IMR-90 (cell line): ENCODE measurements around the gene CCL23. TPM values are rescaled to one million over a fixed set of nuclear protein-coding genes. Genes with fewer than 3 reads are reported as not detected.

Source experiments
- ATAC-seq: fragments of 200-7000 bp; cut with Tn5 transposase; 2 replicates; pipeline ENCODE4 v1.9.1; 2020; ENCODE audit warnings: low read depth, mild to moderate bottlenecking, moderate library complexity
- BruUV-seq: library from RNA; stranded (reverse); fragments of 400-500 nt; replicated peaks from 2 replicates; lab custom pipeline; 2021; lab: Mats Ljungman, UMichigan
- CTCF ChIA-PET: fragments of 300-600 bp; formaldehyde crosslinking; extraction: SDS; loops from one replicate; lab custom pipeline; 2021; ENCODE audit warnings: antibody characterized with exemption; lab: Yijun Ruan, JAX
- POLR2A ChIA-PET: fragments of 300-600 bp; sonication (Branson Sonifier 250); formaldehyde crosslinking; loops from one replicate; lab custom pipeline; 2022; ENCODE audit warnings: antibody characterized with exemption; ENCODE audit not compliant: unreplicated experiment; lab: Charles Lee
- DNase-seq: peaks from one replicate; pipeline ENCODE4 v3.0.0; 2013
- H2AFZ ChIP-seq: replicated peaks from 2 replicates; pipeline ENCODE3; 2013; ENCODE audit warnings: low read length, mild to moderate bottlenecking; ENCODE audit not compliant: poor library complexity
- H2AK5ac ChIP-seq: 2 replicates; pipeline ENCODE4 v1.6.1; 2013; ENCODE audit warnings: low read depth, low read length, inconsistent platforms
- H2AK9ac ChIP-seq: replicated peaks from 2 replicates; pipeline ENCODE3; 2013; ENCODE audit warnings: mild to moderate bottlenecking, low read depth, low read length, moderate library complexity; ENCODE audit not compliant: poor library complexity
- H2BK120ac ChIP-seq: 2 replicates; pipeline ENCODE4 v1.6.1; 2013; ENCODE audit warnings: low read depth, low read length, inconsistent platforms
- H2BK15ac ChIP-seq: 3 replicates; pipeline ENCODE4 v1.6.1; 2013; ENCODE audit warnings: low read depth, low read length, inconsistent platforms
- H2BK20ac ChIP-seq: 2 replicates; pipeline ENCODE4 v1.6.1; 2013; ENCODE audit warnings: low read depth, mild to moderate bottlenecking, inconsistent platforms, low read length, moderate library complexity
- H2BK5ac ChIP-seq: 2 replicates; pipeline ENCODE4 v1.6.1; 2013; ENCODE audit warnings: mild to moderate bottlenecking, low read depth, low read length, inconsistent platforms; ENCODE audit not compliant: poor library complexity, severe bottlenecking
- H3K14ac ChIP-seq: replicated peaks from 2 replicates; pipeline ENCODE4 v1.6.1; 2013; ENCODE audit warnings: low read depth, low read length, inconsistent platforms
- H3K18ac ChIP-seq: 2 replicates; pipeline ENCODE4 v1.6.1; 2013; ENCODE audit warnings: low read depth, low read length, control low read depth
- H3K23ac ChIP-seq: 2 replicates; pipeline ENCODE4 v1.6.1; 2013; ENCODE audit warnings: low read depth, low read length, inconsistent platforms
- H3K27ac ChIP-seq: 2 replicates; pipeline ENCODE4 v1.5.1; 2013; ENCODE audit warnings: mild to moderate bottlenecking, control low read depth, low read length; ENCODE audit not compliant: insufficient read depth
- H3K27me3 ChIP-seq: 2 replicates; pipeline ENCODE4 v1.6.1; 2013; ENCODE audit warnings: low read length; ENCODE audit not compliant: control insufficient read depth, insufficient read depth
- H3K36me3 ChIP-seq: 2 replicates; pipeline ENCODE4 v1.6.1; 2013; ENCODE audit warnings: low read length, mixed read lengths; ENCODE audit not compliant: control insufficient read depth, insufficient read depth
- H3K4ac ChIP-seq: 2 replicates; pipeline ENCODE4 v1.6.1; 2013; ENCODE audit warnings: low read depth, low read length, inconsistent platforms
- H3K4me1 ChIP-seq: 2 replicates; pipeline ENCODE4 v1.6.1; 2013; ENCODE audit warnings: low read length, mixed read lengths; ENCODE audit not compliant: control insufficient read depth, insufficient read depth
- H3K4me2 ChIP-seq: 2 replicates; pipeline ENCODE4 v1.6.1; 2013; ENCODE audit warnings: low read depth, mild to moderate bottlenecking, control low read depth, low read length, moderate library complexity
- H3K4me3 ChIP-seq: 2 replicates; pipeline ENCODE4 v1.5.1; 2013; ENCODE audit warnings: low read depth, mild to moderate bottlenecking, control low read depth, low read length, moderate library complexity; ENCODE audit not compliant: insufficient read depth
- H3K56ac ChIP-seq: 2 replicates; pipeline ENCODE4 v1.6.1; 2013; ENCODE audit warnings: low read length, inconsistent platforms; ENCODE audit not compliant: insufficient read depth; ENCODE audit errors: extremely low read depth
- H3K79me1 ChIP-seq, 2 experiments: 2 replicates each; pipeline ENCODE4 v1.6.1; 2013; ENCODE audit warnings: low read length in 2 of 2, inconsistent platforms in 1 of 2, low read depth in 1 of 2
- H3K9ac ChIP-seq: 2 replicates; pipeline ENCODE4 v1.6.1; 2013; ENCODE audit warnings: low read depth, low read length, control low read depth
- H3K9me1 ChIP-seq: 2 replicates; pipeline ENCODE4 v1.6.1; 2013; ENCODE audit warnings: low read length, inconsistent platforms; ENCODE audit not compliant: insufficient read depth
- H3K9me3 ChIP-seq: 2 replicates; pipeline ENCODE4 v1.6.1; 2013; ENCODE audit warnings: low read length; ENCODE audit not compliant: control insufficient read depth, insufficient read depth
- H4K20me1 ChIP-seq: 2 replicates; pipeline ENCODE4 v1.6.1; 2013; ENCODE audit warnings: low read length, inconsistent platforms; ENCODE audit not compliant: insufficient read depth
- H4K5ac ChIP-seq: 2 replicates; pipeline ENCODE4 v1.6.1; 2013; ENCODE audit warnings: mild to moderate bottlenecking, low read depth, low read length, control low read depth
- H4K8ac ChIP-seq, 2 experiments: 2 replicates each; pipeline ENCODE4 v1.6.1; 2013; ENCODE audit warnings: low read depth in 2 of 2, low read length in 2 of 2, control low read depth in 1 of 2, inconsistent platforms in 1 of 2
- H4K91ac ChIP-seq: 2 replicates; pipeline ENCODE4 v1.6.1; 2013; ENCODE audit warnings: low read depth, low read length, inconsistent platforms; ENCODE audit not compliant: insufficient read depth
- BHLHE40 ChIP-seq: fragments of 150-350 bp; IDR thresholded peaks from 2 replicates; pipeline ENCODE4 v1.6.1; 2016; ENCODE audit warnings: mild to moderate bottlenecking, low read depth, low read length
- CHD1 ChIP-seq: IDR thresholded peaks from 2 replicates; pipeline ENCODE4 v1.6.1; 2012; ENCODE audit warnings: low read depth, low read length, improper control_type of control experiment
- RAD21 ChIP-seq: IDR thresholded peaks from 2 replicates; pipeline ENCODE4 v1.6.1; 2012; ENCODE audit warnings: low read length, improper control_type of control experiment
- SMC3 ChIP-seq: fragments of 150-350 bp; IDR thresholded peaks from 2 replicates; pipeline ENCODE4 v1.6.1; 2016; ENCODE audit warnings: low read depth, mild to moderate bottlenecking, antibody characterized with exemption, low read length, moderate library complexity
- WGBS, 2 experiments: methylation state at CpG; one replicate each; pipeline versions ENCODE4 v1.1.5 to v1.1.7; 2013; ENCODE audit warnings: missing lambda C conversion rate in 2 of 2; ENCODE audit not compliant: insufficient read length in 1 of 2; ENCODE audit errors: extremely low coverage in 2 of 2; 5-methylcytosine and 5-hydroxymethylcytosine counted together
- dilution Hi-C: fragments of 300-500 bp; cut with HindIII; formaldehyde crosslinking; loops from one replicate; pipeline ENCODE4 v1.14.3; 2018; ENCODE audit warnings: low sequenced_read_pairs; ENCODE audit not compliant: unreplicated experiment
- in situ Hi-C: fragments of 300-500 bp; cut with MboI; formaldehyde crosslinking; loops from 3 replicates; pipeline ENCODE4 v1.14.3; 2019; ENCODE audit warnings: low sequenced_read_pairs, inconsistent platforms, mixed read lengths
- intact Hi-C: fragments of 100-400 bp; cut with micrococcal nuclease; formaldehyde crosslinking; loops from 2 replicates; pipeline ENCODE4 v1.10.0; 2022
- polyA plus RNA-seq, 3 experiments: library from polyadenylated mRNA; depleted of rRNA; stranded (reverse); fragments of >200 nt; gene quantifications; 2 replicates each; pipeline ENCODE4 v1.2.3, GENCODE V29; 2012; ENCODE audit warnings: low replicate concordance in 1 of 3
- total RNA-seq: library from RNA; depleted of rRNA; stranded (reverse); fragments of >200 nt; gene quantifications from 2 replicates; pipeline ENCODE4 v1.2.3, GENCODE V29; 2012
- TF ChIP-seq, protein P1 (sequence below): conservative IDR thresholded peaks from 2 replicates; pipeline ENCODE4 v1.5.1; 2012; ENCODE audit warnings: mild to moderate bottlenecking, low read depth, low read length, improper control_type of control experiment

The CCL23 gene
- total and polyA plus RNA-seq, 2 of the 4 experiments (the other 2 are of a cell fraction): not detected

DNA sequence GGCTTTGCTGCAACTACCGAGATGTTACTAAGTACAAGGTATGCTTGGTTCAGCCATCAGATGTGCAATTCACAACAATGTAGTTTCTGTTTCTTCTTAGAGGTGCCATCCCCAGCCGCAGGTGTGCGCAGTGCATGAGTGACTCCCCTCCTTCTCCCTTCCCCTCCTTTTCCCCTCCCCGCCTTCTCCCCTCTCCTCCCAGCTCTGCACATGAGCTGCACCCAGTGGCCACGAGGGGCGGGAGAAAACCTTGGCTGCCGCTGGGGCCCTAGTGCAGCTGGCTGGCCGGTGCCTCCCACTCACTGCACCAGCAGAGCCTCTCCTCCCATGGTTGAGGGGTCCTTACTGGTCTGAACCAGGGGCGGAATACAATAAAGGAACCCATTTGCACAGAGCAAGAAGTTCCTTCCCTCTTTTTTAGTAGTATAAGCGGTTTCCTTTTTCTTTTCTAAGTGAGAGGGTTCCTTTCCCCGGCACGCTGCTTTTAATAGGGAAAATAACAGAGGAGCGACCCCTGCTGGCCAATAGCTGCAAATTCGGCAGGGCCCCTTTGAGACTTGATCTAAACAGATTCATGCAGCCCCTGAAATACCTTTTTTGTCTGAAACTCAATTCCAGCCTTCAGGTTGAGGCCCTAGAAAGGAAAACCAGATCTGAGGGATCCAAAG is 8.6 kb downstream of the CCL23 start:
- intact Hi-C loops: loop anchor here (1.0 kb wide), 1 partner anchor 40 kb away; no protein-coding TSS in a partner anchor
- no peaks in the 10 kb centered on the region for H3K9me3 ChIP-seq
- H3K14ac ChIP-seq: no peak overlapping the region
- no peak overlapping the region for H3K56ac ChIP-seq
- H3K18ac ChIP-seq: no peak overlapping the region
- 100% methylated on average over 1 of the region's 14 CpGs; no CpG with 5 or more reads in 1 of the 2 experiments for WGBS, 2 experiments
- H3K79me1 ChIP-seq: no peaks in the 10 kb centered on the region
- no peak overlapping the region for H2BK15ac ChIP-seq
- peak; percentile 45 for TF ChIP-seq RAD21
- TF ChIP-seq, protein P1, sequence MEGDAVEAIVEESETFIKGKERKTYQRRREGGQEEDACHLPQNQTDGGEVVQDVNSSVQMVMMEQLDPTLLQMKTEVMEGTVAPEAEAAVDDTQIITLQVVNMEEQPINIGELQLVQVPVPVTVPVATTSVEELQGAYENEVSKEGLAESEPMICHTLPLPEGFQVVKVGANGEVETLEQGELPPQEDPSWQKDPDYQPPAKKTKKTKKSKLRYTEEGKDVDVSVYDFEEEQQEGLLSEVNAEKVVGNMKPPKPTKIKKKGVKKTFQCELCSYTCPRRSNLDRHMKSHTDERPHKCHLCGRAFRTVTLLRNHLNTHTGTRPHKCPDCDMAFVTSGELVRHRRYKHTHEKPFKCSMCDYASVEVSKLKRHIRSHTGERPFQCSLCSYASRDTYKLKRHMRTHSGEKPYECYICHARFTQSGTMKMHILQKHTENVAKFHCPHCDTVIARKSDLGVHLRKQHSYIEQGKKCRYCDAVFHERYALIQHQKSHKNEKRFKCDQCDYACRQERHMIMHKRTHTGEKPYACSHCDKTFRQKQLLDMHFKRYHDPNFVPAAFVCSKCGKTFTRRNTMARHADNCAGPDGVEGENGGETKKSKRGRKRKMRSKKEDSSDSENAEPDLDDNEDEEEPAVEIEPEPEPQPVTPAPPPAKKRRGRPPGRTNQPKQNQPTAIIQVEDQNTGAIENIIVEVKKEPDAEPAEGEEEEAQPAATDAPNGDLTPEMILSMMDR: peak; percentile 59
- no peak for TF ChIP-seq BHLHE40
- TF ChIP-seq CHD1: no peak
- TF ChIP-seq SMC3: peak; percentile 57
- H3K4me3 ChIP-seq: no peak overlapping the region
- no peak overlapping the region for H2BK5ac ChIP-seq
- no peak overlapping the region for H4K5ac ChIP-seq
- ChIA-PET POLR2A (no interaction called here), CTCF (interaction anchor here (0.7 to 1.1 kb wide), 2 partner anchors 13 to 33 kb away, joined by 3 to 4 read pairs; no protein-coding TSS in a partner anchor)
- H3K4me1 ChIP-seq: no peaks in the 10 kb centered on the region
- H3K27me3 ChIP-seq: peaks cover 3% of the 10 kb centered on the region
- no peak overlapping the region for H4K91ac ChIP-seq
- no peak overlapping the region for H2BK120ac ChIP-seq
- no peak overlapping the region for H2AK5ac ChIP-seq
- H3K23ac ChIP-seq: no peak overlapping the region
- in situ Hi-C loops: no loop called here
- no peak overlapping the region for H3K4ac ChIP-seq
- dilution Hi-C loops: no loop called here
- no peak overlapping the region for H2BK20ac ChIP-seq
- H2AK9ac ChIP-seq: no peak overlapping the region
- DNase-seq (peak; percentile 12), ATAC-seq (peak; percentile 64)
- H3K27ac ChIP-seq: no peak overlapping the region
- BruUV-seq: no TSS peak
- H4K20me1 ChIP-seq: no peaks in the 10 kb centered on the region
- no peak overlapping the region for H3K4me2 ChIP-seq
- no peak overlapping the region for H3K9ac ChIP-seq
- no peaks in the 10 kb centered on the region for H3K9me1 ChIP-seq
- peak overlapping the region; percentile 34 for H2AFZ ChIP-seq
- no peaks in the 10 kb centered on the region for H3K36me3 ChIP-seq
- no peak overlapping the region for H4K8ac ChIP-seq
